OCI-LY1 (cell line): ENCODE measurements around the gene CGB7.

ENCODE experiments used
- H2AFZ ChIP-seq: fragments of 200-600 bp; sonication (generic), shearing (Covaris generic); 2 replicates; pipeline ENCODE4 v1.6.0; 2014; ENCODE audit warnings: antibody characterized with exemption, mild to moderate bottlenecking, low read length
- H3F3A ChIP-seq: fragments of 200-600 bp; sonication (generic), shearing (Covaris generic); 2 replicates; pipeline ENCODE4 v1.6.0; 2014; ENCODE audit warnings: mild to moderate bottlenecking, antibody characterized with exemption, low read length, moderate library complexity; ENCODE audit not compliant: insufficient read depth
- H3K27ac ChIP-seq: fragments of 200-600 bp; sonication (generic); 2 replicates; pipeline ENCODE4 v1.5.1; 2014; ENCODE audit warnings: low read length, mixed run types, mild to moderate bottlenecking, low read depth; ENCODE audit not compliant: poor library complexity, severe bottlenecking
- H3K27me3 ChIP-seq: fragments of 200-600 bp; sonication (generic); 2 replicates; pipeline ENCODE4 v1.6.0; 2014; ENCODE audit warnings: antibody characterized with exemption, mild to moderate bottlenecking, low read length, moderate library complexity; ENCODE audit not compliant: insufficient read depth
- H3K36me3 ChIP-seq: fragments of 200-600 bp; sonication (generic); 2 replicates; pipeline ENCODE4 v1.6.1; 2014; ENCODE audit warnings: mild to moderate bottlenecking, antibody characterized with exemption, low read length, moderate library complexity, mixed read lengths; ENCODE audit not compliant: insufficient read depth
- H3K4me1 ChIP-seq: fragments of 200-600 bp; sonication (generic); 2 replicates; pipeline ENCODE4 v1.5.1; 2014; ENCODE audit warnings: mild to moderate bottlenecking, low read length, moderate library complexity; ENCODE audit not compliant: insufficient read depth, severe bottlenecking
- H3K4me2 ChIP-seq: fragments of 200-600 bp; sonication (generic), shearing (Covaris generic); 2 replicates; pipeline ENCODE4 v1.6.1; 2014; ENCODE audit warnings: low read length
- H3K4me3 ChIP-seq: fragments of 200-600 bp; sonication (generic); 2 replicates; pipeline ENCODE4 v1.5.1; 2014; ENCODE audit warnings: low read length, low read depth, mild to moderate bottlenecking, mixed read lengths; ENCODE audit not compliant: poor library complexity, severe bottlenecking
- H3K79me2 ChIP-seq: fragments of 200-600 bp; shearing (Covaris generic); 2 replicates; pipeline ENCODE4 v1.6.1; 2016; ENCODE audit warnings: mixed run types, low read length, mixed read lengths; ENCODE audit not compliant: insufficient read depth
- H3K9ac ChIP-seq: fragments of 200-600 bp; sonication (generic), shearing (Covaris generic); 2 replicates; pipeline ENCODE4 v1.6.1; 2014; ENCODE audit warnings: mild to moderate bottlenecking, low read length, mixed read lengths
- H3K9me2 ChIP-seq: fragments of 200-600 bp; sonication (generic), shearing (Covaris generic); 2 replicates; pipeline ENCODE4 v1.6.1; 2014; ENCODE audit warnings: low read depth, mild to moderate bottlenecking, low read length, mixed read lengths
- H3K9me3 ChIP-seq: fragments of 200-600 bp; shearing (Covaris generic); 2 replicates; pipeline ENCODE4 v1.6.1; 2014; ENCODE audit warnings: low read length, mixed read lengths
- H4K20me1 ChIP-seq: fragments of 200-600 bp; sonication (generic), shearing (Covaris generic); 2 replicates; pipeline ENCODE4 v1.6.0; 2016; ENCODE audit warnings: mild to moderate bottlenecking, low read length; ENCODE audit not compliant: insufficient read depth
- CTCF ChIP-seq: fragments of 200-600 bp; sonication (generic), shearing (Covaris generic); IDR thresholded peaks from 2 replicates; pipeline ENCODE4 v1.5.1; 2017; ENCODE audit warnings: mild to moderate bottlenecking, antibody characterized with exemption, low read length, moderate library complexity, mixed read lengths
- EZH2 ChIP-seq: fragments of 200-600 bp; sonication (generic), shearing (Covaris generic); IDR thresholded peaks from 2 replicates; pipeline ENCODE4 v1.8.0; 2017; ENCODE audit warnings: borderline replicate concordance, mixed run types, mild to moderate bottlenecking, antibody characterized with exemption, low read length, moderate library complexity, mixed read lengths

The CGB7 gene

DNA sequence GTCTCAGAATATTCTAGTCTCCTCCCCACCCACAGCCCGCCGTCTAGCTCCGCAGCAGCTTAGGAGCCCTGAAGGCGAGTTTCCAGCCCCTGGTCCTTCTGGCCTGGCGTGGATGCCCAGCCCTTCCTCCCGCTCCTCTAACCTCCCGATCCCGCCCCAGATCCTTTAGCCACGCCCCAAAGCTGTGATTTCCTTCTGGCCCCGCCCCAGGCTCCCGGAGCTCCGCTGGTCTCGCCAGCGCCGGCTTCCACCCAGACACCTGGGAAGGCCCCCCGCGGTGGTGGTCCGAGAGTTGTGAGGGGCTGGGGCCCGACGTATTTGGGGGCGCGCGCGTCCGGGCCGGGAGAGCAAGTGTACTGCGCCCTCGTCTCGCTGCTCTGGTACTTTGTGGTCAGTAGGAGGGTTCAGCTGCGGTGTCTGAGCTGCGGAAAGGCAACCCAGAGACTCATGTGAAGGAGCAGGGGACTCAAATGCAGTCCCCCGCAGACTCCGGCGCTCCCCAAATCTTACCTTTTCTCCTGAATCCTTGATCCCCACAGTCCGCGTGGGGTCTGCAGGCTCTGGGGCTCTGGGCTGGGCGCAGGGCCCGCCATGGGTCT, at the start of gene CGB7:
CGB7 (minus strand) TSS at position 114 of the 599 bp plus-strand sequence. CDS start 2,374 bp downstream, outside the sequence.
- no peak for TF ChIP-seq EZH2
- no peak for TF ChIP-seq CTCF
- H3K9ac ChIP-seq: no peak within 1 kb of the TSS; the same call in 1 of the 2 replicates
- H3K27ac ChIP-seq: no peak within 1 kb of the TSS
- H2AFZ ChIP-seq: no peak within 1 kb of the TSS
- peaks cover 4% of the 10 kb centered on the region for H3K4me1 ChIP-seq
- H4K20me1 ChIP-seq: no peaks in the 10 kb centered on the region
- peaks cover 5% of the 10 kb centered on the region; the same call in 1 of the 2 replicates for H3K27me3 ChIP-seq
- H3K36me3 ChIP-seq: no peaks in the 10 kb centered on the region
- no peaks in the 10 kb centered on the region for H3F3A ChIP-seq
- H3K79me2 ChIP-seq: no peaks in the 10 kb centered on the region
- H3K4me3 ChIP-seq: peak within 1 kb of the TSS; percentile 50
- H3K9me3 ChIP-seq: no peaks in the 10 kb centered on the region
- peak within 1 kb of the TSS; percentile 61 for H3K4me2 ChIP-seq
- H3K9me2 ChIP-seq: no peaks in the 10 kb centered on the region

DNA sequence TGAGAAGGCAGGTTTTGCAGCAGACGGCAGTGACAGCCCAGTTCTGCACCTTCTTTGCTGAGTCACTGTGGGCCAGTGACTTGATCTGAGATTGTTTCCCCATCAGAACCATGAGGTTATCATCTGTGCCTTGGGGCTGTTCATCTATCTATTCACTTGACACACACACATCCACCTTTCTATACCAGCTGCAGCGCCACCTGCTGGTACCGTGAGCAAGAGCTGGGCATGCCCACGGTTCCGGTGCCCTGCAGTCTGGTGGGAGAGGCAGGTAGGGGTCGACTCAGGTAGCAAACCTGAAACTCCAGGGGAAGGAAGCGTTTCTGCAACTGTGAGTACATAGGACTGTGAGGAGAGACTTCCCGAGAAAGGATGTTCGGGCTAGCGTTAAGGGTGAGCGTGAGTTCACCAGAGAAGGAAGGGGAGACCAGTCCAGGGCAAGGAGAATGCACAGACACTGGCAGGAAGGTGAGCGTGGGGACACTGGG, 49.1 kb upstream of the CGB7 start:
- peaks cover 7% of the 10 kb centered on the region; the same call in 1 of the 2 replicates for H3F3A ChIP-seq
- H3K27me3 ChIP-seq: no peaks in the 10 kb centered on the region
- H3K4me3 ChIP-seq: no peak overlapping the region
- no peaks in the 10 kb centered on the region for H4K20me1 ChIP-seq
- no peaks in the 10 kb centered on the region for H3K4me1 ChIP-seq
- peaks cover 75% of the 10 kb centered on the region for H3K36me3 ChIP-seq
- no peak overlapping the region for H3K4me2 ChIP-seq
- no peak overlapping the region for H2AFZ ChIP-seq
- TF ChIP-seq CTCF: peak; percentile 95
- TF ChIP-seq EZH2: no peak
- H3K9me3 ChIP-seq: no peaks in the 10 kb centered on the region
- no peak overlapping the region for H3K27ac ChIP-seq
- H3K79me2 ChIP-seq: no peaks in the 10 kb centered on the region
- no peaks in the 10 kb centered on the region for H3K9me2 ChIP-seq
- no peak overlapping the region for H3K9ac ChIP-seq

DNA sequence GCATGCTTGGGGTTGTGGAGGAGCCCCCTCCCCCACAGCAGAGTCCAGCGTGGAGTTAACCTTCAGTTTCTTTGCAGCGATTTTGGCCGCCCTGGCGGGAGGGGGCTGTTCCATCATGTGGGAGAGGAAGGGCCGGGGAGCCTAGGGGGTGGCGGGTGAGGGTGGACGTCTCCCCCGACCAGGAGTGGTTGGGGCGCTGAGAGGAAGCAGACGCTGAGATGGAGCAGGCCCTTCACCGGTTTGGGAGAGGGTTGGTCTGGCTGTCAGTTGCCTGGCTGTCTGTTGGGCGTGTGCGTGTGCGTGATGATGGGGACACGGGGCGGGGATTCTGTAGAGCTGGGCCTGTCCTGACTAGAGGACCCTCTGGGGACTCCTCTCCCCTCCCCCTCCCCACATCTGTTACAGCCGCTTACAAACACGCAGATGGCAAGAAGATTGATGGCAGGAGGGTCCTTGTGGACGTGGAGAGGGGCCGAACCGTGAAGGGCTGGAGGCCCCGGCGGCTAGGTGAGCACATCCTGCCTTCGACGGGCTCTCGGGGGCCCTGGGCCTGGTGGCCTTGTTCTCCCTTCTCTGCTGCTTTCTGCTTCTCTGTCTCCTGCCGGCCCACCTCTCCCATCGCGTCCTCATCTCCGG, 46.8 kb upstream of the CGB7 start:
- Histone ChIP-seq H3F3A (peaks cover 3% of the 10 kb centered on the region; the same call in 1 of the 2 replicates), H3K4me2 (no peak overlapping the region), H3K36me3 (peaks cover 91% of the 10 kb centered on the region), H3K4me1 (no peaks in the 10 kb centered on the region), H3K27ac (no peak overlapping the region), H2AFZ (no peak overlapping the region), H3K4me3 (no peak overlapping the region), H3K79me2 (no peaks in the 10 kb centered on the region), H3K9ac (no peak overlapping the region), H3K9me2 (no peaks in the 10 kb centered on the region), H3K27me3 (no peaks in the 10 kb centered on the region), H3K9me3 (no peaks in the 10 kb centered on the region), H4K20me1 (no peaks in the 10 kb centered on the region)
- TF ChIP-seq CTCF (no peak), EZH2 (no peak)
